GM21529 (cell line): ENCODE measurements around the gene USP43.
"Not testable (repeated sequence)": the region's sequence is repeated elsewhere in the genome, so short reads cannot be mapped to it uniquely, and the experiment has no call there.

ENCODE experiments used
- ATAC-seq: cut with Tn5 transposase; IDR thresholded peaks from one replicate; pipeline ENCODE4 v1.9.1; 2021; ENCODE audit not compliant: unreplicated experiment

Gene USP43

GRCh38 chr17:9663511-9663910 lies 18.2 kb downstream of the USP43 start:
- not testable (repeated sequence) for ATAC-seq

GRCh38 chr17:9666461-9667050 lies 21.2 kb downstream of the USP43 start:
- ATAC-seq = no peak

- no peak for ATAC-seq
Observed at GRCh38 chr17:9668517-9668916, 23.2 kb downstream of the USP43 start.

- no peak for ATAC-seq
Observed at GRCh38 chr17:9669551-9670008, 24.3 kb downstream of the USP43 start.

- ATAC-seq = no peak
Observed at GRCh38 chr17:9670596-9670995, 25.3 kb downstream of the USP43 start.

GRCh38 chr17:9671559-9671958 lies 26.2 kb downstream of the USP43 start:
- no peak for ATAC-seq

- no peak for ATAC-seq
Observed at GRCh38 chr17:9672266-9672665, 26.9 kb downstream of the USP43 start.

- no peak for ATAC-seq
Observed at GRCh38 chr17:9672691-9673090, 27.4 kb downstream of the USP43 start.

GRCh38 chr17:9676084-9676483 lies 30.8 kb downstream of the USP43 start:
- ATAC-seq = no peak

- peak; percentile 72 for ATAC-seq
Observed at GRCh38 chr17:9676820-9677310, 31.5 kb downstream of the USP43 start.

GRCh38 chr17:9677411-9677810 lies 32.1 kb downstream of the USP43 start:
- ATAC-seq = no peak

GRCh38 chr17:9677896-9678295 lies 32.6 kb downstream of the USP43 start:
- ATAC-seq = no peak

- no peak for ATAC-seq
Observed at GRCh38 chr17:9684955-9685621, 39.8 kb downstream of the USP43 start.

GRCh38 chr17:9693755-9694154 lies 48.4 kb downstream of the USP43 start:
- ATAC-seq = no peak

GRCh38 chr17:9696279-9697044 lies 51.1 kb downstream of the USP43 start:
- no peak for ATAC-seq

GRCh38 chr17:9700136-9700535 lies 54.8 kb downstream of the USP43 start:
- ATAC-seq = no peak

- ATAC-seq = no peak
Observed at GRCh38 chr17:9700754-9701476, 55.6 kb downstream of the USP43 start.

- no peak for ATAC-seq
Observed at GRCh38 chr17:9702482-9702881, 57.2 kb downstream of the USP43 start.

GRCh38 chr17:9702914-9703780 lies 57.8 kb downstream of the USP43 start:
- no peak for ATAC-seq

- ATAC-seq = no peak
Observed at GRCh38 chr17:9703781-9704082, 58.4 kb downstream of the USP43 start.
